B cell (primary cell): ENCODE data around the gene CCNF.

ENCODE experiments used
- EZH2 ChIP-seq: IDR thresholded peaks from 2 replicates; pipeline ENCODE4 v1.6.1; 2012; ENCODE audit warnings: borderline replicate concordance, low read depth, mild to moderate bottlenecking, moderate library complexity, low read length; ENCODE audit not compliant: insufficient read depth, poor library complexity, severe bottlenecking
- TF ChIP-seq, protein P1 (sequence below): fragments of 200-600 bp; IDR thresholded peaks from one replicate; pipeline ENCODE4 v1.8.0; 2022; ENCODE audit warnings: antibody characterized with exemption, mild to moderate bottlenecking

DNA sequence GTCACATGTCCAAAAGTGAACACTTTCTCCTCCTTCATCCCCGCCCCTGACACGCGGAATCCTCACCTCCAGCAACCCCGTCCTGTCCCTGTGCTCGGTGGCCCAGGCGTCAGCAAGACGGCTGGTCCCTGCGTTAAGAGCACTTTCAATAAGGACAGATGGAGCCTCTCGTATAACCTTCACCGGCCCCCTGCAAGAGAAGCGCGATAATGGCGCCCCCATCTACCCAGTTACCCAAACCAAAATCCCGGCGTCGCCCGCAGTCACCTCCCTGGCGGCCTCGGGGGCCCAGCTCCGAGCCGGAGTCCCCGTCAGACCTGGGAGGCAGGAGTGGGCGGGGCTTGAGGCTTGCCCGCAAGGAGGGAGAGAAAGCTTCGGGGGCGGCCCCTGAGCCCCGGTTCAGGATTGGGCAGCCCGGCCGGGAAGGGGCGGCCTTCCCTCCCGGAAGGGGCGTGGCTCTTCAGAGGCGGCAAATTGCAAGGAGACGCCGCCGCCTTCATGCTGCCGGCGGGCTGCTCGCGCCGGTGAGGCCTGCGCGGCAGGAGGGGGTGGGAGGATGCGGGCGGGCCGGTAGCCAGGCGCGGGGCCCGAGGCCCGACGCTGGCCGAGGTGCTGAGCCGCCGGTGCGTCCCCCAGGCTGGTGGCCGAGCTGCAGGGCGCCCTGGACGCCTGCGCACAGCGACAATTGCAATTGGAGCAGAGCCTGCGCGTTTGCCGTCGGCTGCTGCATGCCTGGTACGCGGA, 30.6 kb downstream of the CCNF start, which contains the start of gene TEDC2:
- TF ChIP-seq, protein P1, sequence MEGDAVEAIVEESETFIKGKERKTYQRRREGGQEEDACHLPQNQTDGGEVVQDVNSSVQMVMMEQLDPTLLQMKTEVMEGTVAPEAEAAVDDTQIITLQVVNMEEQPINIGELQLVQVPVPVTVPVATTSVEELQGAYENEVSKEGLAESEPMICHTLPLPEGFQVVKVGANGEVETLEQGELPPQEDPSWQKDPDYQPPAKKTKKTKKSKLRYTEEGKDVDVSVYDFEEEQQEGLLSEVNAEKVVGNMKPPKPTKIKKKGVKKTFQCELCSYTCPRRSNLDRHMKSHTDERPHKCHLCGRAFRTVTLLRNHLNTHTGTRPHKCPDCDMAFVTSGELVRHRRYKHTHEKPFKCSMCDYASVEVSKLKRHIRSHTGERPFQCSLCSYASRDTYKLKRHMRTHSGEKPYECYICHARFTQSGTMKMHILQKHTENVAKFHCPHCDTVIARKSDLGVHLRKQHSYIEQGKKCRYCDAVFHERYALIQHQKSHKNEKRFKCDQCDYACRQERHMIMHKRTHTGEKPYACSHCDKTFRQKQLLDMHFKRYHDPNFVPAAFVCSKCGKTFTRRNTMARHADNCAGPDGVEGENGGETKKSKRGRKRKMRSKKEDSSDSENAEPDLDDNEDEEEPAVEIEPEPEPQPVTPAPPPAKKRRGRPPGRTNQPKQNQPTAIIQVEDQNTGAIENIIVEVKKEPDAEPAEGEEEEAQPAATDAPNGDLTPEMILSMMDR: no peak
- TF ChIP-seq EZH2: no peak
